ENCODE results near the gene KCTD17.
A peak's percentile ranks its signal among the peaks of the same experiment; 100 is the strongest.

GRCh38 chr22:37019309-37020191, 32.0 kb upstream of the KCTD17 start, which contains the start of the genes MPST and TST:
- TF ChIP-seq CEBPB (IDR thresholded peaks at IDR 0.05) = no peak
- TF ChIP-seq REST (IDR thresholded peaks at IDR 0.05; ENCODE audit: low read depth) = no peak
- no peak for TF ChIP-seq EP300 (IDR thresholded peaks at IDR 0.05; ENCODE audit: borderline replicate concordance)
- TF ChIP-seq RAD21 (IDR thresholded peaks at IDR 0.05; ENCODE audit: low read depth) = no peak
- peak; percentile 5; the same call in 1 of the 2 replicates for TF ChIP-seq MAX (IDR thresholded peaks at IDR 0.05)
- TF ChIP-seq TEAD4 (IDR thresholded peaks at IDR 0.05) = no peak
- no peak for TF ChIP-seq CREB1 (IDR thresholded peaks at IDR 0.05; ENCODE audit: low read depth)
- TF ChIP-seq TAF1 (IDR thresholded peaks at IDR 0.05; ENCODE audit: low read depth) = peak; percentile 81; the same call in 1 of the 2 replicates
- TF ChIP-seq FOXM1 (IDR thresholded peaks at IDR 0.05; ENCODE audit: borderline replicate concordance, low read depth) = no peak
- no peak; the same call in 1 of the 2 replicates for TF ChIP-seq NFIC (IDR thresholded peaks at IDR 0.05)
- TF ChIP-seq YY1 (IDR thresholded peaks at IDR 0.05; ENCODE audit: low read depth) = peak; percentile 56; the same call in 1 of the 2 replicates

Measured in Ishikawa (cell line).